Right ventricle myocardium inferior (tissue), 1 donor: ENCODE data around the gene P2RX7. TPM values are rescaled to one million over a fixed set of nuclear protein-coding genes. Genes with fewer than 3 reads are reported as not detected.
"Not testable (repeated sequence)": the region's sequence is repeated elsewhere in the genome, so short reads cannot be mapped to it uniquely, and the experiment has no call there.

Source experiments
- ATAC-seq: fragments of 200-7000 bp; cut with Tn5 transposase; one replicate; pipeline ENCODE4 v1.9.1; 2020; ENCODE audit warnings: mild to moderate bottlenecking, moderate library complexity
- DNase-seq: peaks from one replicate; pipeline ENCODE4 v3.0.0; 2021; ENCODE audit errors: missing footprints
- intact Hi-C: fragments of 100-400 bp; cut with DNase I; formaldehyde crosslinking; loops from one replicate; pipeline ENCODE4 v1.11.0; 2022
- total RNA-seq: library from RNA; stranded (reverse); fragmentation: NEBNext Ultra II Directional; extraction: Animal tissue kit (Norgen Biotek cat#: 25700); gene quantifications from one replicate; pipeline ENCODE4 v1.2.1, GENCODE V29; 2021
- donor health status: DM: no; HTN: yes; CAD: no; lungs with severe emphysema.

The P2RX7 gene
- total RNA-seq, 1 donor from 2014 or later: 2.0 TPM

DNA sequence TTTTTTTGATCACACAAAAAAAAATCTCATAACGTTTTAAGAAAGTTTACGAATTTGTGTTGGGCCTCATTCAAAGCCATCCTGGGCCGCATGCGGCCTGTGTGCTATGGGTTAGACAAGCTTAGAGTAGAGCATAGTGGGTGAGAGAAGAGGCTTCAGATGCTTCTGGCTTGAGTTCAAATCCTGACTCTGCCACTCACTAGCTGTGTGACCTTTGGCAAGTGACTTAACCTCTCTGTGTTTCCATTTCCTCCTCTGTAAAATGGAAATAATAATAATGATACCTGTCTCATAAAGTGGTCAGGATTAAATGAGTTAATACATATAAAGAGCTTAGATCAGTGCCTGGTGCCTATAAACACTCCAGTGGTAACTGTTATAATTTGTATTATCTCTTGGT is 83.4 kb downstream of the P2RX7 start:
- DNase-seq: no peak
- no peak for ATAC-seq
- intact Hi-C loops: no loop called here

DNA sequence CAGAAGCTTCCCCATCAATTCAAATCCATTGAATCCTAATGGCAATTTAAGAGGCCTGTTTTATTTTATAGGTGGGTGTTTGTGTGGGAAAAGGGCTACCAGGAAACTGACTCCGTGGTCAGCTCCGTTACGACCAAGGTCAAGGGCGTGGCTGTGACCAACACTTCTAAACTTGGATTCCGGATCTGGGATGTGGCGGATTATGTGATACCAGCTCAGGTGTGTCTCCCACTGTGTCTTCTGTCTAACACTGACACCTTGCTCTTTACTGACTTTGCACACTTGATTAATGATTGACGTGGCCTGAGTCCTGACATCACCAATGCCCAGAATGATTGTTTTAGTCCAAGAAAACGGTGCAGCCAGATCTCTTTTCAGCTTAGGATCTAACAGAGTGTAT is 84.4 kb downstream of the P2RX7 start:
- DNase-seq: no peak
- intact Hi-C loops: no loop called here
- ATAC-seq: no peak

DNA sequence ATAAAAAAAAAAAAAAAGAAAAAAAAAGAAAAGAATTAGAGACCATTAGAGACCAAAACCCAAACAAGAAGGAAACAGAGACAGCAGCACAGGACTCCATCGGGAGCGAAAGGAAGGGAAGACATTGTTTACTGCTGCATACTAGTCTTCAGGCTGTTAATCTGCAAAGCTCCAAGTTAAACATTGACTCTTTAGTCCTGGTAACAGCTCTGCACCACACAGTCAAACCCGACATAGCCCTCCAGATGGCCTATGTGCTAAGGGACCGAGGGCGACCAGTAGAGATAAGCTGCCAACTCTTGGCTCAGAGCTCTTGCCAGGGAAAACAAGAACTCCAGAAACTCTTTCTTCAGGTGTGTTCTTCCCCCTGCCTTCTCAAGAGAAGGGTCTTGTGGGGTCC is 85.1 kb downstream of the P2RX7 start:
- intact Hi-C loops: no loop called here
- ATAC-seq (no peak), DNase-seq (no peak)

DNA sequence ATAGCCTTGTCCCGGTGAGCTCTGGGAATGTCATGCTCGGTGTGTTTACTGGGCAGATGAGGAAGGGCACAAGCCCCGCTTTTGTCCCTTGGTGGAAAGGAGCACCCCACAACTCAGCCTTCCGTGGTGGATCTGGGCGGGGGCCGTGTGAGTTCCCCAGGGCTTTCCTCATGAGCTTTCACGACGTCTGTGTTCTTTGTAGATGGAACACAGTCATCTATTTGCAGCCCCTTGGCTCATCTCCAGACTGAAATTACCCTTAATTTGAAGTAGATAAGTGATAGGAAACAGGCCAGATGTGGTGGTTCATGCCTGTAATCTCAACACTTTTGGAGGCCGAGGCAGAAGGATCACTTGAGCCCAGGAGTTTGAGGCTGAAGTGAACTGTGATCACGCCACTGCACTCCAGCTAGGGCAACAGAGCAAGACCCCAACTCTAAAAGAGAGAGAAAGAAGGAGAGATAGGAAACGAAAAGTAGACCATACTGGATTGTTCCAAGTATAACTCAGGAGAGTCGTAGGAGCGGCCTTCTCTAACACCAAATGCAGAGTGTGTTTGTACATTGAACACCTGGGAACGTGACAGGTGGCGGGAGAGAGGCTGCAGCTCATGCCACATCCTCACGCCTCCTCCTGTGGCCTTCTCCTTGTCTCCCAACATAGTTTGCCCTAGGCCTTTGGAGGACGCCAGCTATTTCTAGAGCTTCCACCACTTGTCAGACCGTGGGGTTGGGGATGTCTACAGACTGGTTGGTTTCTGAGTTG is 86.1 kb downstream of the P2RX7 start:
- intact Hi-C loops: no loop called here
- DNase-seq: no peak

DNA sequence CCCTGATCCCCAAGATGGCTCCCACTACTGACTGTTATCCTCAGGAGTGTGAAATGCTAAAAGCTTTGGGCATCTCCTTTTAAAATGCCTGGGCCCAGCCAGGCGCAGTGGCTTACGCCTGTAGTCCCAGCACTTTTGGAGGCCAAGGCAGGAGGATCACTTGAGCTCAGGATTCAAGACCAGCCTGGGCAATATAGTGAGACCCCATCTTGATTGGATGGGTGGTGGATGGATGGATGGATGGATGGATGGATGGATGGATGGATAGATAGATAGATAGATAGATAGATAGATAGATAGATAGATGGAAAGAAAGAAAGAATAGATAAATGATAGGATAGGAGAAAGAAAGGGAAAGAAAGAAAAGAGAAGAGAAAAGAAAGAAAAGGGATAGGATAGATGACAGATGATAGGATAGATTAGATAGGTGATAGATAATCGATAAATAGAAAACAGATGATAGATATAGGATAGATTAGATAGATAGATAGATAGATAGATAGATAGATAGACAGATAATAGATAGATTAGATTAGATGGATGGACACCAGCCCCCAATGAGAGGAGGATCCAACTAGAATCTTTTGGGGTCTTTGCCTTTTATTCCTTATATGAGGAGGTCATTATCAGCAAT is 86.8 kb downstream of the P2RX7 start:
- no peak for DNase-seq
- intact Hi-C loops: no loop called here
- ATAC-seq: no peak

More for the DNA sequence above, 86.1 kb downstream of the P2RX7 start:
- no peak for ATAC-seq

DNA sequence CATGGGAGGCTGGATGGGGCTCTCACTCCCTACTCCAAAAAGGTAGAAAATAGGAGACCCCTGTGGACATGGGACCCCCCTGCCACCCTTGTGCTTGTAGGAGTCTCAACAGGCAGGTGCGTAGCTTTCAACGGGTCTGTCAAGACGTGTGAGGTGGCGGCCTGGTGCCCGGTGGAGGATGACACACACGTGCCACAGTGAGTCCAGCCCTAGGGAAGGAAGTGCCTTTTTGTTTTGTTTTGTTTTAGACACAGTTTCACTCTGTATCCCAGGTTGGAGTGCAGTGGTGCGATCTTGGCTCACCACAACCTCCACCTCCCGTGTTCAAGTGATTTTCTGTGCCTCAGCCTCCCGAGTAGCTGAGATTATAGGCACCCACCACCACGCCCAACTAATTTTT is 90.2 kb downstream of the P2RX7 start:
- no peak for ATAC-seq
- intact Hi-C loops: no loop called here

DNA sequence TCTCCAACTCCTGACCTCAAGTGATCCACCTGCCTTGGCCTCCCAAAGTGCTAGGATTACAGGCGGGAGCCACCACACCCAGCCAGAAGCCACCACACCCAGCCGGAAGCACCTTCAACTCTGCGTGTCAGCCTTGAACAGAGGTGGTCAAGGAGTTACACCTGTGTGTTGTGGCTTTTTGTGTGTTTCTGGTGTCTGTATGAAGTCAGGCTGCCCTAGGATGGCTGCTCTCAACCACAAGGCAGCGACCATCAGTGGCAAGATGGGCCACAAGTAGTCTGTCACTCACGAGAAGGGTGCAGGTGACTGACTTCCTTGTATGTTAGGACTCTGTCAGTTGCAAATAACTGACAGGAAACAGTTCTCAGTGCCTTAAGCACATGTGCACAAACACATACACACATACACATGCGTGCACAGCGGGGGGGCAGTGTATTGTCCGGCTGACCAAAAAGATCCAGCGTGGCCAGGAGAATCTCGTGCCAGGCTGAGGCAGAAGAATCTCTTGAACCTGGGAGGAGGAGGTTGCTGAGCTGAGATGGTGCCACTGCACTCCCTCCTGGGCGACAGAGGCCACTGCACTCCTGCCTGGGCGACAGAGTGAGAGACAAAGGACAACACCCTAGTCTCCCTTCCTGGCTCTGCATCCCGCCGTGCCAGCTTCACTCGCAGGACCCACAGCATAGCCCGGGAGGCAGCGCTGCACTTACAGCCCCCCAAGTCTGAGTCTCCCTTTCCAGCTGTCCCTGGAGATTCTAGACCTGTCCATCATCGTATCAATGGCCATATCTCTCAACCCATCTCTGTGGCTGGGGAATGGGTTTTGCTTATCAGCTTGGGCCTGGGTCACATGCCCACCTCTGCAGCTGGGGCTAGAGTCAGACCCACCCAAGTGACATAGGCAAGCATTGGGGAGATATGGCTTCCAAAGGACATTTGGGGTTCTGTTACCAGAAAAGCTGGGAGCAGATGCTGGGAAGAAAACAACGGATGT is 90.9 kb downstream of the P2RX7 start:
- intact Hi-C loops: no loop called here
- no peak for ATAC-seq
- DNase-seq: no peak

More for the DNA sequence above, 90.2 kb downstream of the P2RX7 start:
- no peak for DNase-seq

DNA sequence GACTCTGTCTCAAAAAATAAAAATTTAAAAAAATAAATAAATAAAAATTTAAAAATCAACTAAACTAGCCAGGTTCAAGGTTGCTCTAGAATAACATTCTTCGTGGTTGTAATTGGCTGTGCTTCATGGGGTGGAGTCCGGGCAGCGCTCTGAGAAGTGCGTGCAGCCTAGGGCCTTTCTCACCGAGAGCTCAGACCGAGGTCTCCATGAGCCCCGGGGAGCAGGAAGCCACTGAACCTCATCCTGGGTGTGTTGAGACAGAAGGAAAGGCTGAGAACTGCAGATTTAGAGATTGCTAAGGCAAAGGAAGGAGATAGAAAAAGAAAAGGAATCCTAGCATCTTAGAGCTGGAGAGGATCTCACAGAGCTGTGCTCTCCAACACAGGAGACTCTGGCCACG is 91.9 kb downstream of the P2RX7 start:
- ATAC-seq (no peak), DNase-seq (no peak)
- intact Hi-C loops: no loop called here

DNA sequence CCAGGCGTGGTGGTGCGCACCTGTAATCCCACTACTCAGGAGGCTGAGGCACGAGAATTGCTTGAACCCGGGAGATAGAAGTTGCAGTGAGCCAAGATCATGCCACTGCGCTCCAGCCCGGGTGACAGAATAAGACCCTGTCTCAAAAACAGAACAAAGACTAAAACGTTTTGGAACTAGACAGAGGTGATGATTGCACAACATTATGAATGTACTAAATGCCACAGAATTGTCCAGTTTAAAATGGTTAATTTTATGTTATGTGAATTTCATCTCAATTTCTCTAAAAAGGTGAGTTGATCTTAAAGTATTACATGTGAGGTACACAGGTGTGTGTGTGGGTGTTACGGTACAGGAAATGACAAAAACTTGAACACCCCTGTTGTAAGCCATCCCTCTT is 93.7 kb downstream of the P2RX7 start:
- ATAC-seq: no peak
- DNase-seq: no peak
- intact Hi-C loops: no loop called here

DNA sequence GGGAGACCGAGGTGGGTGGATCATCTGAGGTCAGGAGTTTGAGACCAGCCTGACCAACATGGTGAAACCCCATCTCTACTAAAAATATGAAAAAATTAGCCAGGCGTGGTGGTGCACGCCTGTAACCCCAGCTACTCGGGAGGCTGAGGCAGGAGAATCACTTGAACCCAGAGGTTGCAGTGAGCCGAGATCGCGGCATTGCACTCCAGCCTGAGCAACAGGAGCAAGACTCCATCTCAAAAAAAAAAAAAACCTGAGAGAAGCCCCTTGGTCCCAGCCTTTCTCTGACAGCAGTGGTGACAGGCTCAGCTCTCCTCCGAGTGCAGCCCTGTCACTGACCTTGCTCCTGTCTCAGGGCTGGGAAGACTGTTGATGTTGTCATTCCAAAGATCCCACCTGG is 94.2 kb downstream of the P2RX7 start:
- ATAC-seq, DNase-seq, intact Hi-C loops: not testable (repeated sequence)

DNA sequence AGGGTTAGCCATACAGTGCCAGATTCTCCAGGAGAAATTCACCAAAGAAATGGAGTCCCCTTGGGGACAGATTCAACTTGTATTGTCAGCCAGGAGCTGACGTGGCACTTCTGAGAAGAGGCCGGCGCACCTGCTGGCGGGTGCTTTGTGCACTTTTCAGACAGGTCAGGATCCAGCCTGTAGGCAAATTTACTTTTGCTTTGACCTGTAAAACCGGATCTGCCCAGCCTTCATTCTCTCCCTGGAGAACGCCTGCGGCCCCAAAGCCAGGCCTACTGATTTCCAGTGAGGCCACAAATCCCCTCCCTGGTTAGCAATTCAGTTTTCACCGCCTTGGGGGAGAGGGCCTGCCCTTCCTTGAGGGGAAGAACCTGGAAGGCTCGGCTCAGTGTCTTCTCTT is 94.6 kb downstream of the P2RX7 start:
- no peak for ATAC-seq
- intact Hi-C loops: no loop called here
- DNase-seq: no peak

DNA sequence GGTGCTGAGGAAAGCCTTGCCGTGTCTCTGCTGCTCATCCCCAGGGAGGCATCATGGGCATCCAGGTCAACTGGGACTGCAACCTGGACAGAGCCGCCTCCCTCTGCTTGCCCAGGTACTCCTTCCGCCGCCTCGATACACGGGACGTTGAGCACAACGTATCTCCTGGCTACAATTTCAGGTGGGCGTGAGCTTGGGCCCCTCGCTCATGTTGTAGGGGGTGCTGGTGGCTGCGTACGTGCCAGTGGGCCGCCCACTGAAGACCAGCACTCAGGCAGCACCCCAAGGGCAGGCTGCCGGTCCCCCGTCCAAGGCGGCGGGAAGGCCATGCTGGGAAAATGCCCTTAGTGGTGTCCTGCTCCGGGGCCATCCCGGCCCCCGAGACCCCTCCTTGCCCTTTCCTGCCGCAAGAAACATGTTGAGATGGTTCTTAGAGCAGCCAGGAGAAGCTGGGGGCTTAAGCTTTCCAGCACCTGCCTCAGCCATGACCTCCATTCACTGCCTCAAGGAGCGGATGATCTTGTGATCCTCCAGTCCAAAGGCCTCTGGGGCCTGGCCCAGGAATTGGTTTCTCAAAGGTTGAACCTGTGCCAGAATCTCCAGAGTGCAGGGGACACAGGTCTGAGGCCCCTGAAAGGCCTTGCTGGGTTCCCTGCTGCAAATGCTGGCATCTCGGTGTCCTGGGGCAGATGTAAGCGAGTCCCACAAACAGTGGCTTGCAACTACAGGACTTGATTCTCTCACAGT is 96.4 kb downstream of the P2RX7 start:
- DNase-seq (no peak), ATAC-seq (no peak)
- intact Hi-C loops: no loop called here

DNA sequence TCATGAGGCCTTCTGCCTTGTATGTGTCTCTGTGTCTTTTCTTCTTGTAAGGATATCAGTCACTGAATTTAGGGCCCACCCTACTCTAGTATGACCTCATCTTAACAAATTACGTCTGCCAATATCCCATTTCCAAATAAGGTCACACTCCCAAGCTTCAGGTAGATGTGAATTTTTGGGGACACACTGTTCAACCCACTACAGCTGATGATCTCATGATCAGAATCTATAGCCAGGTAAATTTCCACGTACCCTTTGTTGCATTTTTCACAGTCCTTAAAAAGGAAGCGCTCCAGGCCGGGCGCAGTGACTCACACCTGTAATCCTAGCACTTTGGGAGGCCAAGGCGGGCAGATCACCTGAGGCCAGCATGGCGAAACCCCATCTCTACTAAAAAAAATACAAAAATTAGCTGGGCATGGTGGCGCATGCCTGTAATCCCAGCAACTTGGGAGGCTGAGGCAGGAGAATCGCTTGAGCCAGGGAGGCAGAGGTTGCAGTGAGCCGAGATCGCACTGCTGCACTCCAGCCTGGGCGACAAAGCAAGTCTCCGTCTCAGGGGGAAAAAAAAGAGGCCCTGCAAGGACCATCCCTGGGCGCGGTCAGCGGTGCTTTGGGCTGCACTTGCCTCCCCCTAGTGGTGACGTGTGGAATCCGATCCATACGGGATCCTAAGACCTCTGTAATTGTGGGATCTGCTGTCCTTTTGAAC is 97.3 kb downstream of the P2RX7 start:
- peak; percentile 86 for DNase-seq
- intact Hi-C loops: not testable (repeated sequence)
- peak; percentile 75 for ATAC-seq

DNA sequence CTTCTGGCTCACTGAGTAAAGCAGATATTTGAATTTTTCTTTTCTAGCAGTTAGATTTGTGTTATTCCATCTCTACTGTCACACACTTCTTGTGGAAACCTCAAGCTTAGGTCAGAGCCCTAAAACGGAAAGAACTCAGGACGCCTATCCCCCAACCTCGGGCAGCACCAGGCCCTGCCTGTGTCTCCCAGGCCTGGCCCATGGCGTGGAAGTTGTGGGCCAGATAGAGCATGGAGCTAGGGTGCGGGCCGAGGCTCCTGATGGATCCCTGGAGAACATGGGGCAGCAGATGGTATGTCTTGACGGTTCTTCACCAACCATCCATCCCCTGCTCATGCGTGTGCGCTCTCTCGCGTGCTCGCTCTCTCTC is 97.8 kb downstream of the P2RX7 start:
- DNase-seq (no peak), ATAC-seq (no peak)
- intact Hi-C loops: no loop called here

DNA sequence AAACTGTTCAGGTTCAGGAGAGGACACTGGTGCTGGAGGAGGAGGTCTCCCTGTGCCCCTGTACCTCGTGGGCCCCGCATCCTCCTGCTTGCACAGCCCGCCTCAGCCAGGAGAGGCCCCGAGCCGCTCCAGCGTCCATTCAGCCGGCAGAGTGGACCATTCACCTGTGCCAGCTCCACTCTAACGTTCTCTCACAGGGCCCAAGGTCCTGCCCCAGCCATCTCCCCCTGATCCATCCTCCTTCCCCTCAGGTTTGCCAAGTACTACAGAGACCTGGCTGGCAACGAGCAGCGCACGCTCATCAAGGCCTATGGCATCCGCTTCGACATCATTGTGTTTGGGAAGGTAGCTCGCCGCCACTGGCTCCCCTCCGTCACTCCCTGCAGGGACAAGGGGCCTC is 99.5 kb downstream of the P2RX7 start:
- DNase-seq (no peak), ATAC-seq (no peak)
- intact Hi-C loops: no loop called here

DNA sequence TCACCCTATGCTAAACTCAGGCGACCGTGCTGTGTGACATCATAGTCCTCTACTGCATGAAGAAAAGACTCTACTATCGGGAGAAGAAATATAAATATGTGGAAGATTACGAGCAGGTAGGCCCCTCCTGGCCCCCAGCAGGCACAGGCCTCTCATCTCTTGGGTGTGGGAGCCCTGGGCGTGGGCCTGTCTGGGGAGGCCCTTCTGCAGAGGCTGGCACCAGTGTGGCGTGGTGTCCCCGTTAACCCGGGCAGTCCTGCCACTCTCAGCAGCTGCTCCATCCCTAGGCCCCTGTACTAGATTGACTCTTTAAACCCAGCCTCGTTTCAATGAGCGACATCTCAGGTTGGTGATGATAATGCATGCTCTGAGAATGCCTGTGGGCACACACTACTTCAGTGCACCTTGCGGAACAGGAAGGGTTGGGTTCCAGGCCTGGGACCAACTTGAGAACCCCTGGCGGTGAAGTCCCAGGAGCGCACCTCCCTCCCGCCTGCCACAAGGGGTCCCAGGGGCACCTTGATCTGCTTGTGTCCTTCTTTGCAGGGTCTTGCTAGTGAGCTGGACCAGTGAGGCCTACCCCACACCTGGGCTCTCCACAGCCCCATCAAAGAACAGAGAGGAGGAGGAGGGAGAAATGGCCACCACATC is 100.4 kb downstream of the P2RX7 start:
- intact Hi-C loops: no loop called here
- no peak for DNase-seq
- peak; percentile 5 for ATAC-seq

DNA sequence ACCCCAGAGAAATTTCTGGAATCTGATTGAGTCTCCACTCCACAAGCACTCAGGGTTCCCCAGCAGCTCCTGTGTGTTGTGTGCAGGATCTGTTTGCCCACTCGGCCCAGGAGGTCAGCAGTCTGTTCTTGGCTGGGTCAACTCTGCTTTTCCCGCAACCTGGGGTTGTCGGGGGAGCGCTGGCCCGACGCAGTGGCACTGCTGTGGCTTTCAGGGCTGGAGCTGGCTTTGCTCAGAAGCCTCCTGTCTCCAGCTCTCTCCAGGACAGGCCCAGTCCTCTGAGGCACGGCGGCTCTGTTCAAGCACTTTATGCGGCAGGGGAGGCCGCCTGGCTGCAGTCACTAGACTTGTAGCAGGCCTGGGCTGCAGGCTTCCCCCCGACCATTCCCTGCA is 100.9 kb downstream of the P2RX7 start:
- DNase-seq (no peak), ATAC-seq (peak; percentile 26)
- intact Hi-C loops: no loop called here

DNA sequence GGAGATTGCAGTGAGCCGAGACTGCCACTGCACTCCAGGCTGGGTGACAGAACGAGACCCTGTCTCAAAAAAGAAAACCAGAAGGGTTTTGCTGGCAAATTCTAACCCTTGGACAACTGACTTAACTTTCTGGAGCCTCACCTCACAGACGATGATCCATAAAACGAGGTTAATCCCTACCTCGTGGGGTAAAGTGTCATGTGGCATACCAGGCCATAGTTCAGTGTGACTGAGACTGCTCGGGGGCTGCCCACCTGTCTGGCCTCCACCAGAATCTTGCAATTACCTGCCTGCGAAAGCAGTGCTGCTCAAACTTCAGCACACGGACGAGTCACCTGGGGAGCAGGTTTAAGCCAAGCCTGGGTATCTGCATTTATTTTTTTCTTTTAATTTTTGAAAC is 104.1 kb downstream of the P2RX7 start:
- intact Hi-C loops: no loop called here
- DNase-seq (no peak), ATAC-seq (no peak)
